GM06990 (cell line): Measurements from ENCODE around the gene ZFYVE28.

Experiments
- DNase-seq: peaks from one replicate; pipeline ENCODE4 v3.0.0-alpha.2; 2011; ENCODE audit not compliant: insufficient read length; ENCODE audit errors: extremely low read depth
- H3K27me3 ChIP-seq: replicated peaks from 2 replicates; pipeline ENCODE4 v1.6.0; 2011; ENCODE audit warnings: low read length; ENCODE audit not compliant: control insufficient read depth, insufficient read depth
- H3K36me3 ChIP-seq: 2 replicates; pipeline ENCODE4 v1.5.1; 2011; ENCODE audit warnings: low read length; ENCODE audit not compliant: control insufficient read depth, insufficient read depth
- H3K4me3 ChIP-seq: replicated peaks from 2 replicates; pipeline ENCODE4 v1.5.1; 2011; ENCODE audit warnings: low read depth, mild to moderate bottlenecking, control low read depth, low read length
- TF ChIP-seq, protein P1 (sequence below): IDR thresholded peaks from 2 replicates; pipeline ENCODE4 v1.5.1; 2011; ENCODE audit warnings: low read length, control low read depth, mild to moderate bottlenecking, inconsistent platforms; ENCODE audit not compliant: insufficient read depth, poor library complexity, severe bottlenecking

ZFYVE28 gene

DNA sequence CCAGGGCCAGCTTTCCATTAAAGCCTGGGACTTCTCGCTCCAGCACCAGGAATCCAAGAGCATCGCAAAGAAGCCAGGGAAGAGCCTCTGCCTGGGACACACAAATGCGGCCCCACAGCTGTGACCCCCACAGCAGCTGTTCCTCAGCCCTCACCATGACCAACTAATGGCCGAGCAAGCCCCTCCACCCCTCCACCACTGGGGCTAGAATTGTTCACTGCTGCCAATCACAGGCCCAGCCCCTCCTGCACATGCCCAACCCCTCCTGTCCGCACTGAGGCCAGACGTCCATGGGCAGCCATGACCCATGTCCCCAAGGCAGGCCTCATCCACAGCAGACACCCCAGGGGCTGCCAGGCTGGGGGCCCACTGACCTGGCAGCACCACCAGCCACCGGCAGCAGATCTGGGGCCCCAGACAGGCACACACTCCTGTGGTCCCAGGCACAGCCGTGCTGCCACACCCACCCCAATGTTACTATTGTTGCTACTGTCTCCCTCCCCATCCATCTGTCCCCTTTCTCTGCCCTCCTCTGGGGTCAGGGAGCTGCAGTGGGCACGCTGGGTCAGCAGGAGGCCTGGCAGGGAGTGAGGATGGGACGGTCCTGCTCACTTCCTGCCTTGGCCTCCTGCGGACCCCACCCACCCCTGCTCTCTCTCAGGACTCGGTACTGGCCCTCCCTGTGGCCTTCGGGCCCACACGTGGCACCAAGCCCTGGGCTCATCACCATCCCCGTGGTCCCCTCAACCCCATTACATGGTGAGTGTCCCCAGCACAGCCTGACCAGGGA, 56.0 kb downstream of the ZFYVE28 start:
- no peak for DNase-seq
- H3K4me3 ChIP-seq = no peak overlapping the region
- no peaks in the 10 kb centered on the region for H3K36me3 ChIP-seq
- H3K27me3 ChIP-seq = no peaks in the 10 kb centered on the region; the same call in 1 of the 2 replicates
- TF ChIP-seq, protein P1, sequence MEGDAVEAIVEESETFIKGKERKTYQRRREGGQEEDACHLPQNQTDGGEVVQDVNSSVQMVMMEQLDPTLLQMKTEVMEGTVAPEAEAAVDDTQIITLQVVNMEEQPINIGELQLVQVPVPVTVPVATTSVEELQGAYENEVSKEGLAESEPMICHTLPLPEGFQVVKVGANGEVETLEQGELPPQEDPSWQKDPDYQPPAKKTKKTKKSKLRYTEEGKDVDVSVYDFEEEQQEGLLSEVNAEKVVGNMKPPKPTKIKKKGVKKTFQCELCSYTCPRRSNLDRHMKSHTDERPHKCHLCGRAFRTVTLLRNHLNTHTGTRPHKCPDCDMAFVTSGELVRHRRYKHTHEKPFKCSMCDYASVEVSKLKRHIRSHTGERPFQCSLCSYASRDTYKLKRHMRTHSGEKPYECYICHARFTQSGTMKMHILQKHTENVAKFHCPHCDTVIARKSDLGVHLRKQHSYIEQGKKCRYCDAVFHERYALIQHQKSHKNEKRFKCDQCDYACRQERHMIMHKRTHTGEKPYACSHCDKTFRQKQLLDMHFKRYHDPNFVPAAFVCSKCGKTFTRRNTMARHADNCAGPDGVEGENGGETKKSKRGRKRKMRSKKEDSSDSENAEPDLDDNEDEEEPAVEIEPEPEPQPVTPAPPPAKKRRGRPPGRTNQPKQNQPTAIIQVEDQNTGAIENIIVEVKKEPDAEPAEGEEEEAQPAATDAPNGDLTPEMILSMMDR = no peak

DNA sequence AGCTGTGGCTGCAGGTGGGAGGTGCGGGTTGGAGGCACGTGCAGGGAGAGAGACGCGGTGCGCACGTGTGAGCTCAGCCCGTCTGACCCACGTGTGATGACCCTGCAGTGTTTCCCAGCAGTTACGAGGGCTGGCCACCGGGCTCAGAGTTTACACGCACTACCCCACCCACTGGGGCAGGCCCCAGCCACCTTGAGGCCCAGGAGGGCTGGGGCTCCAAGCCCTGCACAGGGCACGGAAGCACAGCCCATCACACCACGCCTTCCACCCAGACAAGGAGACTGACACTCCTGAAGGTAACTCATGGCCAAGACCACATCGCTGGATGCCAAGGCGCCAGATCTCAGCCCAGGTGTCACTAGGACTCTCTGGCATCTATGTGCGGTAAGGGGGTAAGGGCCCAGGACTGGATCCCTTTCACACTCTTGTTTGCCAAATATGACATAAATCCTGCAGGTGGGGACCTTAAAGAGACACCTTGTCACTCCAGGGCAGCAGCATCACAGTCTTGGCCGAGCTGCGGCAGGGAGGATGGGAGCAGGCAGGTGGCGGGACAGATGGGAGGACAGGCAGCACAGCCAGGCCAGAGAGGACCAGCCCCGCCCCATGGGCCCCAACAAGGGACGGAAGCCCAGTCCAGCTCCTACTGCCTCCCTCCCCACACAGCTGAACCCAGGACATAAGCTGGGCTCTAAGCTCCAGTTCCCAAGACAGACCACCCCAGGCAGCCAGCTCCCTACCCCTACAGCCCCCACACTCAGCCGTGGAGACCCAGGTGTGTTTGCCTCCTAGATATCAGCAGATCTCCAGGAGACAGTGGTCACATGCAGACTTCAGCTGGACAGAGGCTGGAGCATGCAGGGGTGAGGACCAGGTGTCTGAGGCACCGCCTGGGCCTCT, 56.8 kb downstream of the ZFYVE28 start:
- no peaks in the 10 kb centered on the region for H3K36me3 ChIP-seq
- H3K4me3 ChIP-seq = no peak overlapping the region
- no peaks in the 10 kb centered on the region; the same call in 1 of the 2 replicates for H3K27me3 ChIP-seq
- no peak for DNase-seq
- TF ChIP-seq, protein P1 = no peak

DNA sequence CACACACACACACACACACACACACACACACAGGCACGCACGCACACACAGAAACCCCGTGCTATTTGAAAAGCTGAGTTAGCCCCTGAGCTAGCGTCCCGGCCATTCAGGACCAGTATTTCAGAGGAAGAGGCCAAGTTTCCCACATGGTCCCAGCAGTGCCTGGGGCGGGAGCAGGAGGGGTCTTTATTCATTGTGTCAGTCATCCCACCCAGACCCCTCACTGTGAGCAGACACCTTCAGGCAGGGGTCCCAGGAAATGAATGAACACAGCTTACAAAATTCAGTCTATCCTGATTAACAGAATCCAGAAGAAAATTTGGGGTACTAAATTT, 58.1 kb downstream of the ZFYVE28 start:
- no peak for DNase-seq
- Histone ChIP-seq H3K36me3 (no peaks in the 10 kb centered on the region), H3K4me3 (no peak overlapping the region), H3K27me3 (no peaks in the 10 kb centered on the region; the same call in 1 of the 2 replicates)
- TF ChIP-seq, protein P1 = no peak

- Histone ChIP-seq H3K27me3 (no peaks in the 10 kb centered on the region; the same call in 1 of the 2 replicates), H3K4me3 (no peak overlapping the region), H3K36me3 (no peaks in the 10 kb centered on the region)
- TF ChIP-seq, protein P1 = no peak
- no peak for DNase-seq
Measured at GRCh38 chr4:2359591-2360395, 58.7 kb downstream of the ZFYVE28 start.

- no peaks in the 10 kb centered on the region; the same call in 1 of the 2 replicates for H3K27me3 ChIP-seq
- DNase-seq = no peak
- no peak overlapping the region for H3K4me3 ChIP-seq
- TF ChIP-seq, protein P1 = no peak
- H3K36me3 ChIP-seq = no peaks in the 10 kb centered on the region
Measured at GRCh38 chr4:2357821-2358745, 60.4 kb downstream of the ZFYVE28 start.
